ENCODE data around the gene FCHSD2. TPM values are rescaled to one million over a fixed set of nuclear protein-coding genes. Genes with fewer than 3 reads are reported as not detected.

Gene FCHSD2
- total RNA-seq, 1 donor from 2014 or later, result 22.2 TPM

DNA sequence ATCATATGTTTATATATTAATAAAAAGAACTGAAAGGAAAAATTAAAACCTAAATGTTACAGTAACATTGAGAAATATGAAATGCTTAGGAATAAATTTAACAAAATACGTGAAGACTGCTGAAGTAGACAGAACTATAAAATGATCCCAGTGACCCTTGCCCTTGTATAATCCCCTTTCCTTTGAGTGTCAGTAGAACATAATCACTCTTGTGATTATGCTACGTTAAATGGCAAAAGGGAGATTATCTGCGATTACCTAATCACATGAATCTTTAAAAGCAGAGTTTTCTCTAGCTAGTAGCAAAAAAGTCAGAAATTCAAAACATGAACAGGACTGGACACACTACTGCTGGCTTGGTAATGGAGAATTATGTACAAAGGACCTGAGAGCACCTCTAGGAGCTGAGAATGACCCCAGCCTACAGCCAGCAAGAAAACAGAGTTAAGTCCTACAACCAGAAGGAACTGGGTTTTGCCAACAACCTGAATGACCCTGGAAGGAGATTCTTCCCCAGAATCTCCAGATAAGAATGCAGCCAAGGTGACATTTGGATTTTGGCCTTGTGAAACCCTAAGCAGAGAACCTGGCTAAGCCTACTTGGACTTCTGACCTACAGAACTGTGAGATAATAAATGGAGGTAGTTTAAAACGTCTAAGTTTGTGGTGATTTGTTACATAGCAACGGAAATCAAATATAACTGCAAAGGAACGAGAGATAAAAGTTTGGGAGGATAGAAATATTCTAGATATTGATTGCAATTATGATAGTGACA, 170.7 kb downstream of the FCHSD2 start:
- Histone ChIP-seq H3K9ac (no peak overlapping the region), H3K27me3 (no peaks in the 10 kb centered on the region), H3K36me3 (no peaks in the 10 kb centered on the region), H3K9me3 (ENCODE audit: low read depth) (no peaks in the 10 kb centered on the region), H3F3A (ENCODE audit: low read depth) (no peaks in the 10 kb centered on the region), H2AFZ (replicated peaks) (no peak overlapping the region), H3K4me2 (no peak overlapping the region), H3K79me2 (ENCODE audit: low read depth) (no peaks in the 10 kb centered on the region), H4K20me1 (ENCODE audit: low read depth) (no peaks in the 10 kb centered on the region), H3K4me3 (no peak overlapping the region), H3K27ac (no peak overlapping the region), H3K4me1 (no peaks in the 10 kb centered on the region)
- Mint-ChIP-seq H3K27me3 (ENCODE audit: insufficient read depth, low read depth) (peaks cover under 1% of the 10 kb centered on the region), H3K4me1 (peaks cover 7% of the 10 kb centered on the region), H3K27ac (no peak overlapping the region), H3K9me3 (peaks cover 4% of the 10 kb centered on the region), H3K36me3 (peaks cover 28% of the 10 kb centered on the region), H3K4me3 (no peak overlapping the region)
- DNase-seq (ENCODE audit: low spot score), result no peak
- TF ChIP-seq EZH2 (IDR thresholded peaks at IDR 0.05), result no peak
- no peak for TF ChIP-seq EZH2phosphoT487 (IDR thresholded peaks at IDR 0.05)
- TF ChIP-seq, protein P1, sequence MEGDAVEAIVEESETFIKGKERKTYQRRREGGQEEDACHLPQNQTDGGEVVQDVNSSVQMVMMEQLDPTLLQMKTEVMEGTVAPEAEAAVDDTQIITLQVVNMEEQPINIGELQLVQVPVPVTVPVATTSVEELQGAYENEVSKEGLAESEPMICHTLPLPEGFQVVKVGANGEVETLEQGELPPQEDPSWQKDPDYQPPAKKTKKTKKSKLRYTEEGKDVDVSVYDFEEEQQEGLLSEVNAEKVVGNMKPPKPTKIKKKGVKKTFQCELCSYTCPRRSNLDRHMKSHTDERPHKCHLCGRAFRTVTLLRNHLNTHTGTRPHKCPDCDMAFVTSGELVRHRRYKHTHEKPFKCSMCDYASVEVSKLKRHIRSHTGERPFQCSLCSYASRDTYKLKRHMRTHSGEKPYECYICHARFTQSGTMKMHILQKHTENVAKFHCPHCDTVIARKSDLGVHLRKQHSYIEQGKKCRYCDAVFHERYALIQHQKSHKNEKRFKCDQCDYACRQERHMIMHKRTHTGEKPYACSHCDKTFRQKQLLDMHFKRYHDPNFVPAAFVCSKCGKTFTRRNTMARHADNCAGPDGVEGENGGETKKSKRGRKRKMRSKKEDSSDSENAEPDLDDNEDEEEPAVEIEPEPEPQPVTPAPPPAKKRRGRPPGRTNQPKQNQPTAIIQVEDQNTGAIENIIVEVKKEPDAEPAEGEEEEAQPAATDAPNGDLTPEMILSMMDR (IDR thresholded peaks at IDR 0.05), result no peak

DNA sequence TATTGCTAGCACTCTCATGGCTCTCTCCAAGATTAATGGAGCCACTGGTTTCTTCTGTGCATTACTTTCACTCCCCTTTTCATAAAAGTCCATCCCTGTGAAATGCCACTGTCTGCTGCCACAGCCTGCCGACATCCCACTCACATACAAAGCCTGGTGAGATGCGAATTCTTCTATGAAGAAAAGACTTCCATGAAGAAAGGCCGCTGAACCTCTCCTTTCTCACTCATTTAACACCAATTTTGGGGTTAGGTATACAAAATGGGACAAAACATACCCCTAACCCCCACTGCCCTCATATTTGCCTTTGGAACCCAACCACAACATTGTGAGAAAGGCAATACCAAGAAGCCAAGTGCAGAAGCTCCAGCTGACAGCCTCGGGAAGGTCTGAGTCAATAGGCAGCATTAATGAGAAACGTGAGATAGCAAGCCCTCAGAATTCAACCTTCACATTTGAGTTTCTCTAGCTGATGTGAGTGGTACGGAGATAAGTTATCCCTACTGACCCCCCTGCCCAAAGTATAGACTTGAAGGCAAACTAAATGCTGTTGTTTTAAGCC, 171.5 kb downstream of the FCHSD2 start:
- H3K4me1 Mint-ChIP-seq, result peaks cover 7% of the 10 kb centered on the region
- H3K9ac ChIP-seq, result no peak overlapping the region
- no peak for TF ChIP-seq EZH2 (IDR thresholded peaks at IDR 0.05)
- no peak for TF ChIP-seq EZH2phosphoT487 (IDR thresholded peaks at IDR 0.05)
- TF ChIP-seq, protein P1 (IDR thresholded peaks at IDR 0.05), result no peak

GRCh38 chr11:72969894-72970335, 172.2 kb downstream of the FCHSD2 start:
- TF ChIP-seq EZH2phosphoT487 (IDR thresholded peaks at IDR 0.05), result no peak
- no peak for TF ChIP-seq EZH2 (IDR thresholded peaks at IDR 0.05)
- TF ChIP-seq, protein P1 (IDR thresholded peaks at IDR 0.05), result no peak
- H3K27ac Mint-ChIP-seq, result no peak overlapping the region
- peaks cover 7% of the 10 kb centered on the region for H3K4me1 Mint-ChIP-seq
- no peaks in the 10 kb centered on the region for H3K27me3 Mint-ChIP-seq (ENCODE audit: insufficient read depth, low read depth)
- H3K4me1 ChIP-seq, result no peaks in the 10 kb centered on the region
- H3K4me3 Mint-ChIP-seq, result no peak overlapping the region
- no peaks in the 10 kb centered on the region for H4K20me1 ChIP-seq (ENCODE audit: low read depth)
- H3K36me3 ChIP-seq, result no peaks in the 10 kb centered on the region
- no peaks in the 10 kb centered on the region for H3K27me3 ChIP-seq
- no peaks in the 10 kb centered on the region for H3K9me3 Mint-ChIP-seq
- H3K4me3 ChIP-seq, result no peak overlapping the region
- H3K36me3 Mint-ChIP-seq, result peaks cover 22% of the 10 kb centered on the region
- no peak overlapping the region for H3K4me2 ChIP-seq
- no peak for DNase-seq (ENCODE audit: low spot score)
- no peaks in the 10 kb centered on the region for H3F3A ChIP-seq (ENCODE audit: low read depth)
- no peaks in the 10 kb centered on the region for H3K9me3 ChIP-seq (ENCODE audit: low read depth)
- H3K79me2 ChIP-seq (ENCODE audit: low read depth), result no peaks in the 10 kb centered on the region
- H3K27ac ChIP-seq, result no peak overlapping the region
- H3K9ac ChIP-seq, result no peak overlapping the region
- no peak overlapping the region for H2AFZ ChIP-seq (replicated peaks)

More for the DNA sequence above, 171.5 kb downstream of the FCHSD2 start:
- peaks cover 24% of the 10 kb centered on the region for H3K36me3 Mint-ChIP-seq
- no peaks in the 10 kb centered on the region for H3K36me3 ChIP-seq
- H3K27ac ChIP-seq, result no peak overlapping the region
- H3K9me3 ChIP-seq (ENCODE audit: low read depth), result no peaks in the 10 kb centered on the region
- no peak for DNase-seq (ENCODE audit: low spot score)
- H3K79me2 ChIP-seq (ENCODE audit: low read depth), result no peaks in the 10 kb centered on the region
- H3K4me1 ChIP-seq, result no peaks in the 10 kb centered on the region
- H3K4me2 ChIP-seq, result no peak overlapping the region
- H3K4me3 ChIP-seq, result no peak overlapping the region
- H3K27me3 ChIP-seq, result no peaks in the 10 kb centered on the region
- H3K9me3 Mint-ChIP-seq, result no peaks in the 10 kb centered on the region
- H3K4me3 Mint-ChIP-seq, result no peak overlapping the region
- H3K27ac Mint-ChIP-seq, result no peak overlapping the region
- H4K20me1 ChIP-seq (ENCODE audit: low read depth), result no peaks in the 10 kb centered on the region
- no peak overlapping the region for H2AFZ ChIP-seq (replicated peaks)
- no peaks in the 10 kb centered on the region for H3K27me3 Mint-ChIP-seq (ENCODE audit: insufficient read depth, low read depth)
- no peaks in the 10 kb centered on the region for H3F3A ChIP-seq (ENCODE audit: low read depth)
